Keratinocyte (primary cell): ENCODE results near the gene GPC1. TPM values are rescaled to one million over a fixed set of nuclear protein-coding genes. Genes with fewer than 3 reads are reported as not detected.

Experiments
- DNase-seq: peaks from one replicate; pipeline ENCODE4 v3.0.0-alpha.2; 2011; ENCODE audit warnings: low read depth, missing footprints, low spot score
- FAIRE-seq: peaks from 2 replicates; lab custom pipeline; 2011; peaks lifted over from hg19 to GRCh38; lab: Jason Lieb, UNC
- H2AFZ ChIP-seq: 2 replicates; pipeline ENCODE4 v1.6.0; 2012; ENCODE audit warnings: low read length, control low read depth, inconsistent platforms; ENCODE audit not compliant: control insufficient read depth
- H3K27ac ChIP-seq: 2 replicates; pipeline ENCODE4 v1.5.1; 2011; ENCODE audit warnings: low read length; ENCODE audit not compliant: control insufficient read depth, insufficient read depth
- H3K27me3 ChIP-seq: 3 replicates; pipeline ENCODE4 v1.6.0; 2011; ENCODE audit warnings: low read length; ENCODE audit not compliant: control insufficient read depth, insufficient read depth; ENCODE audit errors: extremely low read depth
- H3K36me3 ChIP-seq, 2 experiments: 2 replicates in 1 of 2; 3 replicates in 1 of 2; pipeline ENCODE4 v1.5.1; 2011; ENCODE audit warnings: low read length in 2 of 2, mild to moderate bottlenecking in 1 of 2; ENCODE audit not compliant: control insufficient read depth in 2 of 2, insufficient read depth in 2 of 2; ENCODE audit errors: extremely low read depth in 1 of 2
- H3K4me1 ChIP-seq: 3 replicates; pipeline ENCODE4 v1.5.1; 2011; ENCODE audit warnings: low read length; ENCODE audit not compliant: control insufficient read depth, insufficient read depth; ENCODE audit errors: extremely low read depth
- H3K4me2 ChIP-seq: 3 replicates; pipeline ENCODE4 v1.6.0; 2011; ENCODE audit warnings: low read depth, low read length; ENCODE audit not compliant: control insufficient read depth, insufficient read depth; ENCODE audit errors: extremely low read depth
- H3K4me3 ChIP-seq, 3 experiments: fragments of 200-600 bp in 1 of 3; sonication (generic) in 1 of 3; 2 replicates in 2 of 3; 3 replicates in 1 of 3; pipeline ENCODE4 v1.5.1; 2011 to 2016; ENCODE audit warnings: low read length in 3 of 3, mild to moderate bottlenecking in 3 of 3, control low read depth in 2 of 3, inconsistent platforms in 1 of 3, low read depth in 1 of 3, mixed read lengths in 1 of 3, mixed run types in 1 of 3, moderate library complexity in 1 of 3; ENCODE audit not compliant: control insufficient read depth in 2 of 3, insufficient read depth in 2 of 3; ENCODE audit errors: extremely low read depth in 1 of 3
- H3K79me2 ChIP-seq: 2 replicates; pipeline ENCODE4 v1.6.0; 2012; ENCODE audit warnings: low read length; ENCODE audit not compliant: control insufficient read depth, insufficient read depth
- H3K9ac ChIP-seq: 3 replicates; pipeline ENCODE4 v1.6.0; 2011; ENCODE audit warnings: low read length; ENCODE audit not compliant: control insufficient read depth, insufficient read depth; ENCODE audit errors: extremely low read depth
- H3K9me1 ChIP-seq: 3 replicates; pipeline ENCODE4 v1.6.0; 2011; ENCODE audit warnings: low read length; ENCODE audit not compliant: control insufficient read depth, insufficient read depth; ENCODE audit errors: extremely low read depth
- H3K9me3 ChIP-seq: 2 replicates; pipeline ENCODE4 v1.5.1; 2012; ENCODE audit warnings: low read depth, low read length; ENCODE audit not compliant: control insufficient read depth
- H4K20me1 ChIP-seq: 3 replicates; pipeline ENCODE4 v1.6.0; 2011; ENCODE audit warnings: low read length; ENCODE audit not compliant: control insufficient read depth, insufficient read depth; ENCODE audit errors: extremely low read depth
- EZH2 ChIP-seq: IDR thresholded peaks from one replicate; pipeline ENCODE4 v1.6.1; 2012; ENCODE audit warnings: inconsistent platforms, mild to moderate bottlenecking, low read length, moderate library complexity
- dilution Hi-C: fragments of 300-500 bp; cut with MboI; formaldehyde crosslinking; loops from one replicate; pipeline ENCODE4 v1.7.0; 2020; ENCODE audit warnings: low sequenced_read_pairs; ENCODE audit not compliant: extremely low pct_ligation_motif_present
- polyA plus RNA-seq, 5 experiments: library from polyadenylated mRNA; depleted of rRNA in 3 of 5; stranded (reverse) in 3 of 5; stranded (forward) in 1 of 5; unstranded in 1 of 5; fragments of >200 nt; gene quantifications; 1 replicate in 1 of 5; 2 replicates in 3 of 5; 3 replicates in 1 of 5; pipeline versions ENCODE4 v1.2.1 to v1.2.3, GENCODE V29; 2011 to 2012; ENCODE audit warnings: missing spikeins in 2 of 5, low read depth in 1 of 5, low replicate concordance in 1 of 5
- TF ChIP-seq, protein P1 (sequence below), 3 experiments: IDR thresholded peaks in 1 of 3; conservative IDR thresholded peaks in 1 of 3; optimal IDR thresholded peaks in 1 of 3; 2 replicates in 2 of 3; 3 replicates in 1 of 3; pipeline versions ENCODE3 to v1.5.1; 2011; ENCODE audit warnings: low read length in 3 of 3, mild to moderate bottlenecking in 3 of 3, moderate library complexity in 2 of 3, control low read depth in 1 of 3, inconsistent platforms in 1 of 3; ENCODE audit not compliant: insufficient read depth in 2 of 3; ENCODE audit errors: extremely low read depth in 1 of 3

The GPC1 gene
- polyA plus RNA-seq, 1 donor (not counting 4 experiments of a cell fraction or from before 2014, with no cell fraction given), result 46.6 TPM

GRCh38 chr2:240422658-240423329 lies 12.7 kb upstream of the GPC1 start:
- Histone ChIP-seq H3K9me1 (no peaks in the 10 kb centered on the region), H3K27me3 (peaks cover 7% of the 10 kb centered on the region), H3K4me3 (no peak overlapping the region), H2AFZ (no peak overlapping the region), H3K79me2 (no peaks in the 10 kb centered on the region), H3K27ac (no peak overlapping the region), H3K9me3 (peaks cover 18% of the 10 kb centered on the region), H4K20me1 (no peaks in the 10 kb centered on the region), H3K9ac (no peak overlapping the region), H3K4me1 (peaks cover 4% of the 10 kb centered on the region), H3K4me2 (no peak overlapping the region), H3K36me3 (no peaks in the 10 kb centered on the region)
- DNase-seq, result no peak
- dilution Hi-C loops, result loop anchor here (5.0 kb wide), 1 partner anchor 85 kb away; no protein-coding TSS in a partner anchor
- TF ChIP-seq EZH2, result no peak
- TF ChIP-seq, protein P1, sequence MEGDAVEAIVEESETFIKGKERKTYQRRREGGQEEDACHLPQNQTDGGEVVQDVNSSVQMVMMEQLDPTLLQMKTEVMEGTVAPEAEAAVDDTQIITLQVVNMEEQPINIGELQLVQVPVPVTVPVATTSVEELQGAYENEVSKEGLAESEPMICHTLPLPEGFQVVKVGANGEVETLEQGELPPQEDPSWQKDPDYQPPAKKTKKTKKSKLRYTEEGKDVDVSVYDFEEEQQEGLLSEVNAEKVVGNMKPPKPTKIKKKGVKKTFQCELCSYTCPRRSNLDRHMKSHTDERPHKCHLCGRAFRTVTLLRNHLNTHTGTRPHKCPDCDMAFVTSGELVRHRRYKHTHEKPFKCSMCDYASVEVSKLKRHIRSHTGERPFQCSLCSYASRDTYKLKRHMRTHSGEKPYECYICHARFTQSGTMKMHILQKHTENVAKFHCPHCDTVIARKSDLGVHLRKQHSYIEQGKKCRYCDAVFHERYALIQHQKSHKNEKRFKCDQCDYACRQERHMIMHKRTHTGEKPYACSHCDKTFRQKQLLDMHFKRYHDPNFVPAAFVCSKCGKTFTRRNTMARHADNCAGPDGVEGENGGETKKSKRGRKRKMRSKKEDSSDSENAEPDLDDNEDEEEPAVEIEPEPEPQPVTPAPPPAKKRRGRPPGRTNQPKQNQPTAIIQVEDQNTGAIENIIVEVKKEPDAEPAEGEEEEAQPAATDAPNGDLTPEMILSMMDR (optimal IDR thresholded peaks at IDR 0.05 in 1 of 3, IDR thresholded peaks at IDR 0.05 in 1 of 3, conservative IDR thresholded peaks at IDR 0.05 in 1 of 3; ENCODE audit: extremely low read depth in 1 of 3, insufficient read depth in 2 of 3, low read length in 3 of 3), result no peak
- no peak for FAIRE-seq

DNA sequence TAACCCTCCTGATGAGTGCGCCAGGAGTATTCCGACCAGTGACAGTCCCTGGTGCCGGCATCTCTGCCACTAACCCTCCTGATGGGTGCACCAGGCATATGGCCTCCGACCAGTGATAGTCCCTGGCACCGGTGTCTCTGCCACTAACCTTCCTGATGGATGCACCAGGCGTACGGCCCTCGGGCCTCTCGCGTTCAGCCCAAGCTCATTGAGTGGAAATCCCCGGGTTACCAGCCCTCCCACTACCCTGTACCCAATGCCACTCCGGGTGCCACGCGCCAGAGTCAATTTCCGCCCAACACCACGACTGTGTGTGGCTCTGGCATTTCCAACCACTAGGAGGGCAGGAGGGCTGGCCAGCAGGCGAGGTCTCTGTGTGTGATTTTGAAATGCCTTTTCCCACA lies 11.7 kb upstream of the GPC1 start:
- no peak for DNase-seq

More for the DNA sequence above, 11.7 kb upstream of the GPC1 start:
- H3K4me1 ChIP-seq, result peaks cover 4% of the 10 kb centered on the region
- no peak for FAIRE-seq
- no peaks in the 10 kb centered on the region for H3K79me2 ChIP-seq
- no peak overlapping the region for H3K27ac ChIP-seq
- H3K4me2 ChIP-seq, result no peak overlapping the region
- no peaks in the 10 kb centered on the region for H3K9me1 ChIP-seq
- peaks cover 7% of the 10 kb centered on the region for H3K27me3 ChIP-seq
- TF ChIP-seq, protein P1 (optimal IDR thresholded peaks at IDR 0.05 in 1 of 3, IDR thresholded peaks at IDR 0.05 in 1 of 3, conservative IDR thresholded peaks at IDR 0.05 in 1 of 3; ENCODE audit: extremely low read depth in 1 of 3, insufficient read depth in 2 of 3, low read length in 3 of 3), result no peak
- no peak for TF ChIP-seq EZH2
- no peaks in the 10 kb centered on the region for H4K20me1 ChIP-seq
- no peaks in the 10 kb centered on the region for H3K36me3 ChIP-seq
- no peak overlapping the region for H3K9ac ChIP-seq
- no peak overlapping the region for H2AFZ ChIP-seq
- peaks cover 13% of the 10 kb centered on the region for H3K9me3 ChIP-seq
- H3K4me3 ChIP-seq, result no peak overlapping the region
- dilution Hi-C loops, result loop anchor here (5.0 kb wide), 1 partner anchor 86 kb away; no protein-coding TSS in a partner anchor
